ENCODE results near the gene RERG. TPM values are rescaled to one million over a fixed set of nuclear protein-coding genes. Genes with fewer than 3 reads are reported as not detected.
"Not testable (repeated sequence)": the region's sequence is repeated elsewhere in the genome, so short reads cannot be mapped to it uniquely, and the experiment has no call there.

RERG gene
- total RNA-seq, 1 experiment from 2014 or later: not detected

DNA sequence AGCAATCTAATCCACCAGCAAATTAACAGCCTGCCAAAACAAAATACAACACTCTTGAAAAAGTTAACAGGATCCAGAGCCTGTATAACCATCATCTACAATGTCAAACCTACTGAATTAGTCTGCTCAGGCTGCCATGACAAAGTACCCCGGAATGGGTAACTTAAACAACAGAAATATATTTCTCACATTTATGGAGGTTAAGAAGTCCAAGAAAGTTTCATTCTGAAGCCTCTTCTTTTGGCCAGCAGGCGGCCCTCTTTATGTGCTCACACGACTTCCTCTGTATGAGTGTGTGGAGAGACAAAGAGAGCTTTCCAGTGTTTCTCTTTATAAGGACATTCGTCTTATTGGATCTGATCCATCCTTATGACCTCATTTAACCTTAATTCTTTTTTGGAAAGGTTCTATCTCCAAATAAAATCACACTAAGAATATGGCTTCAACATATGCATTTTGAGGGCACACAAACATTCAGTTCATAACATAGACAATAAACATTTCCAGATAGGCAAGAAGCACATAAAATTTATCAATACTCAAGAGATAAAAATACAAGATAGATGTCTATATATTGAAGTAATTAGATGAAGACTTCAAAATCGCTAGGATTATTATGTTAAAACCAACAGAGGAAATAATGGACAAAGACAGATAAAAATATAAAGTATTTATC, 5.9 kb upstream of the RERG start:
- H3K9me3 Mint-ChIP-seq (ENCODE audit: unreplicated experiment): no peaks in the 10 kb centered on the region
- BruUV-seq (replicated peaks): no TSS peak
- Histone ChIP-seq H3K36me3 (ENCODE audit: control insufficient read depth, insufficient read depth, low read length) (no peaks in the 10 kb centered on the region), H3K4me1 (no peaks in the 10 kb centered on the region), H3K9me3 (no peaks in the 10 kb centered on the region), H3K27me3 (replicated peaks; ENCODE audit: control insufficient read depth, insufficient read depth, low read length) (no peaks in the 10 kb centered on the region), H3K4me3 (ENCODE audit: low read depth, low read length) (no peak overlapping the region)
- H3K27me3 Mint-ChIP-seq (ENCODE audit: insufficient read depth, unreplicated experiment): peaks cover 9% of the 10 kb centered on the region
- CTCF ChIA-PET: interaction anchor here (0.6 kb wide), 1 partner anchor 43 kb away, joined by 4 read pairs; no protein-coding TSS in a partner anchor
- no peaks in the 10 kb centered on the region for H3K4me1 Mint-ChIP-seq (ENCODE audit: low read depth, unreplicated experiment)
- peak; percentile 82 to 85 for TF ChIP-seq CTCF (IDR thresholded peaks at IDR 0.05; ENCODE audit: insufficient read depth in 1 of 2, low read depth in 1 of 2, low read length in 1 of 2, severe bottlenecking in 1 of 2, unreplicated experiment in 1 of 2)
- H3K27ac Mint-ChIP-seq (ENCODE audit: unreplicated experiment): no peak overlapping the region
- DNase-seq: peak; percentile 41 to 50
- intact Hi-C loops (cut with micrococcal nuclease; ENCODE audit: unreplicated experiment): loop anchor here (1.0 to 2.0 kb wide), 3 partner anchors 42 to 630 kb away; no protein-coding TSS in a partner anchor
- POLR2A ChIA-PET: no interaction called here
- no peak overlapping the region for H3K4me3 Mint-ChIP-seq (ENCODE audit: unreplicated experiment)
- no peaks in the 10 kb centered on the region for H3K36me3 Mint-ChIP-seq (ENCODE audit: insufficient read depth, unreplicated experiment)

- H3K27me3 Mint-ChIP-seq (ENCODE audit: insufficient read depth, unreplicated experiment); H3K36me3 ChIP-seq (ENCODE audit: control insufficient read depth, insufficient read depth, low read length); H3K36me3 Mint-ChIP-seq (ENCODE audit: insufficient read depth, unreplicated experiment); DNase-seq; H3K27me3 ChIP-seq (replicated peaks; ENCODE audit: control insufficient read depth, insufficient read depth, low read length); POLR2A ChIA-PET; BruUV-seq (replicated peaks); H3K9me3 Mint-ChIP-seq (ENCODE audit: unreplicated experiment); H3K4me3 Mint-ChIP-seq (ENCODE audit: unreplicated experiment); H3K4me1 ChIP-seq; H3K9me3 ChIP-seq; H3K4me1 Mint-ChIP-seq (ENCODE audit: low read depth, unreplicated experiment); CTCF ChIA-PET; H3K27ac Mint-ChIP-seq (ENCODE audit: unreplicated experiment); H3K4me3 ChIP-seq (ENCODE audit: low read depth, low read length): not testable (repeated sequence)
- intact Hi-C loops (cut with micrococcal nuclease; ENCODE audit: unreplicated experiment): loop anchor here (2.0 kb wide), 1 partner anchor 631 kb away; no protein-coding TSS in a partner anchor
Observed at GRCh38 chr12:15225863-15226218, 4.6 kb upstream of the RERG start.

DNA sequence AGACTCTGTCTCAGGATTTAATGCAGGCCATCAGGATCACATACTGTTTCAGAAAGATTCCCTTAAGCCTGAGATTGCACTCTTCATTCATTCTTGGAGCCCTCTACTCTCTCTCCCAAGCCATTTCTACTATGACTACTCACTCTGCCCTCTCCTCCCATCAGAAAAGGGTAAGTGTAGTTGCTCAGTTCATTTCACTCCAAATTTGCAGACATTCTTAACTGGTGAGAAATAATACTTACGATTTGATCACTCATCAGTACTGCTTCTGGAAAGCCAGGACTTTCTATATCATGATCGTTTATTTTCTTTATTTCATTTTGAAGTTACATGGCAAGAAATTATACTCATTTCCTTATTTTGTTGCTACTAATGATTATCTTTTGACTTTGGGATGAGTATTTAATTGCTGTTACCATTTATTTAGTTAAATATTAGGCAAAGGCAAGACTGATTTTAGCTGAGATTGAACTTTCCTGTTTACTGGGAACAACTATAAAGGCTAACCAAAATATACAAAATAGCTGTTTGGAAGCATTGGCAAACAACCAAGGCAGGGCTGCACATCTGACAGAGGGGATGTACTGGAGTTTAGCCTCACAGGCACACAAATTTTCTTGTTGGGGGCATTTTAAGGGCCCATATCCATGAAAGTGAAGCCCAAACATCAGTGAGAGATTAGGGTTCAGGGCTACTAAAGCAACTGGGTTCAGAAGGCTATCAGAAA, 4.1 kb upstream of the RERG start:
- Mint-ChIP-seq H3K9me3 (ENCODE audit: unreplicated experiment) (no peaks in the 10 kb centered on the region), H3K27me3 (ENCODE audit: insufficient read depth, unreplicated experiment) (peaks cover 9% of the 10 kb centered on the region), H3K4me3 (ENCODE audit: unreplicated experiment) (no peak overlapping the region), H3K27ac (ENCODE audit: unreplicated experiment) (no peak overlapping the region), H3K36me3 (ENCODE audit: insufficient read depth, unreplicated experiment) (no peaks in the 10 kb centered on the region), H3K4me1 (ENCODE audit: low read depth, unreplicated experiment) (no peaks in the 10 kb centered on the region)
- intact Hi-C loops (cut with micrococcal nuclease; ENCODE audit: unreplicated experiment): no loop called here
- ChIA-PET CTCF (no interaction called here), POLR2A (no interaction called here)
- Histone ChIP-seq H3K27me3 (replicated peaks; ENCODE audit: control insufficient read depth, insufficient read depth, low read length) (no peaks in the 10 kb centered on the region), H3K4me1 (no peaks in the 10 kb centered on the region), H3K36me3 (ENCODE audit: control insufficient read depth, insufficient read depth, low read length) (no peaks in the 10 kb centered on the region), H3K9me3 (no peaks in the 10 kb centered on the region), H3K4me3 (ENCODE audit: low read depth, low read length) (no peak overlapping the region)
- BruUV-seq (replicated peaks): no TSS peak
- no peak for TF ChIP-seq CTCF (IDR thresholded peaks at IDR 0.05; ENCODE audit: insufficient read depth in 1 of 2, low read depth in 1 of 2, low read length in 1 of 2, severe bottlenecking in 1 of 2, unreplicated experiment in 1 of 2)
- no peak for DNase-seq

Data from Caco-2 (cell line).